CD4-positive, alpha-beta T cell (primary cell): ENCODE measurements around the gene TTLL9. TPM values are rescaled to one million over a fixed set of nuclear protein-coding genes. Genes with fewer than 3 reads are reported as not detected.

Experiments used
- ATAC-seq: fragments of 200-7000 bp; cut with Tn5 transposase; one replicate; pipeline ENCODE4 v1.10.0; 2022; ENCODE audit warnings: mild to moderate bottlenecking; ENCODE audit not compliant: poor library complexity
- CTCF ChIA-PET: fragments of 350-600 bp; sonication (Branson Sonifier 250); formaldehyde crosslinking; loops from one replicate; lab custom pipeline; 2021; ENCODE audit warnings: antibody characterized with exemption, inconsistent platforms; lab: Charles Lee
- POLR2A ChIA-PET: fragments of 350-600 bp; sonication (Branson Sonifier 250); formaldehyde crosslinking; loops from one replicate; lab custom pipeline; 2021; ENCODE audit warnings: antibody characterized with exemption, inconsistent platforms; lab: Charles Lee
- DNase-seq, 14 experiments: peaks; one replicate each; pipeline ENCODE4 v3.0.0-alpha.2; 2013 to 2020; ENCODE audit warnings: mixed read lengths in 2 of 14
- H3K27ac ChIP-seq, 2 donors: one replicate each; pipeline versions ENCODE4 v1.5.1 to v1.7.0; 2013; ENCODE audit warnings: low read length in 2 of 2, low read depth in 1 of 2, mild to moderate bottlenecking in 1 of 2
- H3K27me3 ChIP-seq, 2 experiments: 1 replicate in 1 of 2; 2 replicates in 1 of 2; pipeline versions ENCODE4 v1.6.1 to v1.7.0; 2013; ENCODE audit warnings: low read length in 2 of 2, control low read depth in 1 of 2, mild to moderate bottlenecking in 1 of 2, moderate library complexity in 1 of 2; ENCODE audit not compliant: insufficient read depth in 2 of 2, control insufficient read depth in 1 of 2
- H3K36me3 ChIP-seq: one replicate; pipeline ENCODE4 v1.6.1; 2013; ENCODE audit warnings: low read length, control low read depth; ENCODE audit not compliant: insufficient read depth
- H3K4me1 ChIP-seq: one replicate; pipeline ENCODE4 v1.6.1; 2013; ENCODE audit warnings: low read length, control low read depth; ENCODE audit not compliant: insufficient read depth
- H3K4me3 ChIP-seq: one replicate; pipeline ENCODE4 v1.5.1; 2013; ENCODE audit warnings: mild to moderate bottlenecking, low read length, moderate library complexity
- H3K9me3 ChIP-seq, 2 experiments: 1 replicate in 1 of 2; 2 replicates in 1 of 2; pipeline versions ENCODE4 v1.6.1 to v1.7.0; 2013; ENCODE audit warnings: low read length in 2 of 2, mild to moderate bottlenecking in 2 of 2, control low read depth in 1 of 2, moderate library complexity in 1 of 2; ENCODE audit not compliant: control insufficient read depth in 1 of 2, insufficient read depth in 1 of 2
- H3K27ac Mint-ChIP-seq: one replicate; pipeline ENCODE4 v1.8.0; 2020; ENCODE audit warnings: mixed read lengths
- H3K27me3 Mint-ChIP-seq: one replicate; pipeline ENCODE4 v1.8.0; 2021; ENCODE audit warnings: mixed read lengths
- H3K36me3 Mint-ChIP-seq: one replicate; pipeline ENCODE4 v1.8.0; 2021; ENCODE audit warnings: low read depth, mixed read lengths
- H3K4me1 Mint-ChIP-seq: one replicate; pipeline ENCODE4 v1.8.0; 2021; ENCODE audit warnings: low read depth, mixed read lengths
- H3K4me3 Mint-ChIP-seq: one replicate; pipeline ENCODE4 v1.8.0; 2020; ENCODE audit warnings: mild to moderate bottlenecking, mixed read lengths
- H3K9me3 Mint-ChIP-seq: one replicate; pipeline ENCODE4 v1.8.0; 2020; ENCODE audit warnings: mixed read lengths
- intact Hi-C, 2 experiments: fragments of 100-400 bp; cut with DNase I in 1 of 2; cut with micrococcal nuclease in 1 of 2; formaldehyde crosslinking; loops; one replicate each; pipeline versions ENCODE4 v1.15.1 to v1.9.0; 2023 to 2025; cut with DNase I, micrococcal nuclease
- total RNA-seq, 174 experiments: library from RNA in 2 of 174; stranded (reverse) in 2 of 174; gene quantifications; one replicate each; pipeline ENCODE4 v1.2.3 and lab custom pipeline; 2021 to 2026
- TF ChIP-seq, protein P1 (sequence below): fragments of 200-600 bp; IDR thresholded peaks from one replicate; pipeline ENCODE4 v1.8.0; 2022; ENCODE audit warnings: antibody characterized with exemption, mild to moderate bottlenecking

Gene TTLL9
- total RNA-seq, 2 experiments from 2014 or later: not detected

GRCh38 chr20:31861135-31861384 is 9.4 kb upstream of the TTLL9 start:
- TF ChIP-seq, protein P1, sequence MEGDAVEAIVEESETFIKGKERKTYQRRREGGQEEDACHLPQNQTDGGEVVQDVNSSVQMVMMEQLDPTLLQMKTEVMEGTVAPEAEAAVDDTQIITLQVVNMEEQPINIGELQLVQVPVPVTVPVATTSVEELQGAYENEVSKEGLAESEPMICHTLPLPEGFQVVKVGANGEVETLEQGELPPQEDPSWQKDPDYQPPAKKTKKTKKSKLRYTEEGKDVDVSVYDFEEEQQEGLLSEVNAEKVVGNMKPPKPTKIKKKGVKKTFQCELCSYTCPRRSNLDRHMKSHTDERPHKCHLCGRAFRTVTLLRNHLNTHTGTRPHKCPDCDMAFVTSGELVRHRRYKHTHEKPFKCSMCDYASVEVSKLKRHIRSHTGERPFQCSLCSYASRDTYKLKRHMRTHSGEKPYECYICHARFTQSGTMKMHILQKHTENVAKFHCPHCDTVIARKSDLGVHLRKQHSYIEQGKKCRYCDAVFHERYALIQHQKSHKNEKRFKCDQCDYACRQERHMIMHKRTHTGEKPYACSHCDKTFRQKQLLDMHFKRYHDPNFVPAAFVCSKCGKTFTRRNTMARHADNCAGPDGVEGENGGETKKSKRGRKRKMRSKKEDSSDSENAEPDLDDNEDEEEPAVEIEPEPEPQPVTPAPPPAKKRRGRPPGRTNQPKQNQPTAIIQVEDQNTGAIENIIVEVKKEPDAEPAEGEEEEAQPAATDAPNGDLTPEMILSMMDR: no peak
- Mint-ChIP-seq H3K4me1 (peaks cover 13% of the 10 kb centered on the region), H3K36me3 (no peaks in the 10 kb centered on the region), H3K9me3 (no peaks in the 10 kb centered on the region), H3K4me3 (no peak overlapping the region), H3K27ac (no peak overlapping the region), H3K27me3 (peaks cover 7% of the 10 kb centered on the region)
- peaks cover 0 to 13% of the 10 kb centered on the region in 2 experiments for H3K9me3 ChIP-seq
- DNase-seq: no peak
- ATAC-seq: peak; percentile 42
- H3K36me3 ChIP-seq: no peaks in the 10 kb centered on the region
- CTCF ChIA-PET: no interaction called here
- H3K4me1 ChIP-seq: peaks cover 22% of the 10 kb centered on the region
- H3K27me3 ChIP-seq: peaks cover 38 to 46% of the 10 kb centered on the region in 2 experiments
- intact Hi-C loops: no loop called here
- POLR2A ChIA-PET: no interaction called here
- peak overlapping the region; percentile 34 for H3K4me3 ChIP-seq
- no peak overlapping the region for H3K27ac ChIP-seq

- Histone ChIP-seq H3K9me3 (peaks cover 0 to 13% of the 10 kb centered on the region in 2 experiments), H3K4me3 (peak overlapping the region; percentile 34), H3K27ac (no peak overlapping the region), H3K36me3 (no peaks in the 10 kb centered on the region), H3K27me3 (peaks cover 33 to 41% of the 10 kb centered on the region in 2 experiments), H3K4me1 (peaks cover 22% of the 10 kb centered on the region)
- H3K9me3 Mint-ChIP-seq: no peaks in the 10 kb centered on the region
- ChIA-PET CTCF (no interaction called here), POLR2A (no interaction called here)
- H3K27me3 Mint-ChIP-seq: peaks cover 7% of the 10 kb centered on the region
- DNase-seq: peak; percentile 25 to 85 (median 57)
- peaks cover 13% of the 10 kb centered on the region for H3K4me1 Mint-ChIP-seq
- intact Hi-C loops: no loop called here
- ATAC-seq: peak; percentile 89
- H3K27ac Mint-ChIP-seq: no peak overlapping the region
- no peaks in the 10 kb centered on the region for H3K36me3 Mint-ChIP-seq
- TF ChIP-seq, protein P1: no peak
- peak overlapping the region; percentile 86 for H3K4me3 Mint-ChIP-seq
Observed at GRCh38 chr20:31861385-31862156, 8.9 kb upstream of the TTLL9 start.

GRCh38 chr20:31862157-31862470 is 8.3 kb upstream of the TTLL9 start:
- TF ChIP-seq, protein P1: no peak
- H3K36me3 ChIP-seq: no peaks in the 10 kb centered on the region
- no peaks in the 10 kb centered on the region for H3K36me3 Mint-ChIP-seq
- no peak overlapping the region for H3K27ac ChIP-seq
- H3K4me3 Mint-ChIP-seq: peak overlapping the region; percentile 86
- H3K27ac Mint-ChIP-seq: no peak overlapping the region
- H3K27me3 ChIP-seq: peaks cover 31 to 36% of the 10 kb centered on the region in 2 experiments
- H3K9me3 ChIP-seq: peaks cover 0 to 13% of the 10 kb centered on the region in 2 experiments
- no peak for ATAC-seq
- DNase-seq: no peak
- no peaks in the 10 kb centered on the region for H3K9me3 Mint-ChIP-seq
- ChIA-PET CTCF (no interaction called here), POLR2A (no interaction called here)
- H3K4me1 Mint-ChIP-seq: peaks cover 13% of the 10 kb centered on the region
- intact Hi-C loops: no loop called here
- peaks cover 8% of the 10 kb centered on the region for H3K27me3 Mint-ChIP-seq
- H3K4me1 ChIP-seq: peaks cover 22% of the 10 kb centered on the region
- no peak overlapping the region for H3K4me3 ChIP-seq
